D721Med (cell line): ENCODE data around the gene GPR180.

Experiments
- DNase-seq: peaks from one replicate; pipeline ENCODE4 v3.0.0; 2011; ENCODE audit warnings: low spot score; ENCODE audit not compliant: insufficient read length
- FAIRE-seq: peaks from 2 replicates; lab custom pipeline; 2011; peaks lifted over from hg19 to GRCh38; lab: Jason Lieb, UNC
- TF ChIP-seq, protein P1 (sequence below): IDR thresholded peaks from 2 replicates; pipeline ENCODE4 v1.5.1; 2012; ENCODE audit warnings: mild to moderate bottlenecking, control low read depth; ENCODE audit not compliant: insufficient read depth; ENCODE audit errors: missing control alignments

GPR180 gene

DNA sequence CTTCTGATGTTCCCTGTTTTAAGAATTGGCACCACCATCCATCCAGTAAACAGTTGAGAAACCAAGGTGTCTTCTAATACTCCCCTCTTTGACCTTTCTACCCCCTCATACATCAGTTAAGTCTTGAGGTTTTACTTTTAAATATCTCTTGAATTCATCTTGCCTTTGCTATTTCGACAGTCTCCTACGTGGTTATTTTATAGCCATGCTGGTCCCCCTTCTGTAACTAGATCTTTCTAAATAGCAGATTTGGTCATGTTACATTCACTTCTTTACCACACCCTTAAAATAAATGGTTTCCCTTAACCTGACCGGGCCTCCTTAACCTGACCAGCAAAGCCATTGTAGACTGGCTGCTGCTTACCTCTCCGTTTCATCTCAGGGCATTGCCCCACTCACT lies 5.4 kb downstream of the GPR180 start:
- FAIRE-seq (peak; percentile 38), DNase-seq (no peak)
- TF ChIP-seq, protein P1, sequence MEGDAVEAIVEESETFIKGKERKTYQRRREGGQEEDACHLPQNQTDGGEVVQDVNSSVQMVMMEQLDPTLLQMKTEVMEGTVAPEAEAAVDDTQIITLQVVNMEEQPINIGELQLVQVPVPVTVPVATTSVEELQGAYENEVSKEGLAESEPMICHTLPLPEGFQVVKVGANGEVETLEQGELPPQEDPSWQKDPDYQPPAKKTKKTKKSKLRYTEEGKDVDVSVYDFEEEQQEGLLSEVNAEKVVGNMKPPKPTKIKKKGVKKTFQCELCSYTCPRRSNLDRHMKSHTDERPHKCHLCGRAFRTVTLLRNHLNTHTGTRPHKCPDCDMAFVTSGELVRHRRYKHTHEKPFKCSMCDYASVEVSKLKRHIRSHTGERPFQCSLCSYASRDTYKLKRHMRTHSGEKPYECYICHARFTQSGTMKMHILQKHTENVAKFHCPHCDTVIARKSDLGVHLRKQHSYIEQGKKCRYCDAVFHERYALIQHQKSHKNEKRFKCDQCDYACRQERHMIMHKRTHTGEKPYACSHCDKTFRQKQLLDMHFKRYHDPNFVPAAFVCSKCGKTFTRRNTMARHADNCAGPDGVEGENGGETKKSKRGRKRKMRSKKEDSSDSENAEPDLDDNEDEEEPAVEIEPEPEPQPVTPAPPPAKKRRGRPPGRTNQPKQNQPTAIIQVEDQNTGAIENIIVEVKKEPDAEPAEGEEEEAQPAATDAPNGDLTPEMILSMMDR, result no peak

DNA sequence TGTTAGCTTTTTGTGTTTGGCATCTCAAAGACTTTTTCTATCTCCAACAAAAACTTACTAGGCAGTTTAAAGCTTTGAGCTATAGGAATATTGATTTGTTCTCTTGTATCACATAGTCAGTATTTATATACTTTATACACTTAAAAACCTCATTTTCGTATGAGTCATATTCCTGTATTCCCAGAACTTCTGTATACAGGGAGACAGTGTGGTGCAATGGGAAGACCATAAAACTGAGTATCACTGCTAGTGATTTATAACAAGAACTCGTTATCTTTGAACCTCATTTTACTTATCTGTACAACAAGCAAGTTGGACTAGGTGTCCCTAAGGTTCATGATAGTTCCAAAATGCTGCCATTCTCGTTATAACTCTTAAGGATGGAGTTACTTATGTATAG lies 6.3 kb downstream of the GPR180 start:
- DNase-seq, result no peak
- TF ChIP-seq, protein P1, result no peak
- no peak for FAIRE-seq

DNA sequence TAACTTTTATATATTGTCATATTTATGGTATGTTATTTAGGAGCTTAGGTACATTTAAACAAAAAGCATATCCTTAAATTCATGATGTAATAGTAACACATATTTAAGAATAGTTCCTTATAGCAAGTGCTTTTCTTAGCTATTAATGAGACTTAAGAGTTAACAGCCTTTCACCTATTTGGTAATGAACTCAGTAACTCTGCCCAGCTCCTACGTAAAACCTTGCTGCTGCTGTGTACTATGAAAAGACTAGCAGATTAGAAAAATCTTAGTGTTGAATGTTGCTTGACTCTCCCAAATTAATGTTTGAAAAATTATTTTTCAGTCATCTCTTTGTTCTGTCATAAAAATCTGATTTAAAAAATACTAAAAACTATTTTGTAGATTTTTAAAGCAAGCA lies 6.9 kb downstream of the GPR180 start:
- TF ChIP-seq, protein P1, result no peak
- FAIRE-seq (peak; percentile 21), DNase-seq (no peak)

GRCh38 chr13:94609196-94609595 lies 7.5 kb downstream of the GPR180 start:
- DNase-seq (no peak), FAIRE-seq (no peak)
- TF ChIP-seq, protein P1, result no peak

GRCh38 chr13:94610475-94610874 lies 8.8 kb downstream of the GPR180 start:
- TF ChIP-seq, protein P1, result no peak
- no peak for DNase-seq
- FAIRE-seq, result peak; percentile 32

- FAIRE-seq (peak; percentile 56), DNase-seq (no peak)
- TF ChIP-seq, protein P1, result no peak
Observed at GRCh38 chr13:94612050-94612449, 10.4 kb downstream of the GPR180 start.

GRCh38 chr13:94613051-94613450 lies 11.4 kb downstream of the GPR180 start:
- peak; percentile 99 for FAIRE-seq
- DNase-seq, result peak; percentile 62
- TF ChIP-seq, protein P1, result no peak
